NT2/D1 (cell line): ENCODE measurements around the gene WNT1.

ENCODE experiments used
- SUZ12 ChIP-seq: IDR thresholded peaks from 2 replicates; pipeline ENCODE4 v1.6.1; 2011; ENCODE audit not compliant: insufficient read length, insufficient read depth; ENCODE audit errors: extremely low read depth
- YY1 ChIP-seq: IDR thresholded peaks from 2 replicates; pipeline ENCODE4 v1.6.1; 2011; ENCODE audit not compliant: insufficient read length, insufficient read depth
- ZNF274 ChIP-seq: IDR thresholded peaks from 2 replicates; pipeline ENCODE4 v1.6.1; 2011; ENCODE audit warnings: mild to moderate bottlenecking, low read depth, low read length

DNA sequence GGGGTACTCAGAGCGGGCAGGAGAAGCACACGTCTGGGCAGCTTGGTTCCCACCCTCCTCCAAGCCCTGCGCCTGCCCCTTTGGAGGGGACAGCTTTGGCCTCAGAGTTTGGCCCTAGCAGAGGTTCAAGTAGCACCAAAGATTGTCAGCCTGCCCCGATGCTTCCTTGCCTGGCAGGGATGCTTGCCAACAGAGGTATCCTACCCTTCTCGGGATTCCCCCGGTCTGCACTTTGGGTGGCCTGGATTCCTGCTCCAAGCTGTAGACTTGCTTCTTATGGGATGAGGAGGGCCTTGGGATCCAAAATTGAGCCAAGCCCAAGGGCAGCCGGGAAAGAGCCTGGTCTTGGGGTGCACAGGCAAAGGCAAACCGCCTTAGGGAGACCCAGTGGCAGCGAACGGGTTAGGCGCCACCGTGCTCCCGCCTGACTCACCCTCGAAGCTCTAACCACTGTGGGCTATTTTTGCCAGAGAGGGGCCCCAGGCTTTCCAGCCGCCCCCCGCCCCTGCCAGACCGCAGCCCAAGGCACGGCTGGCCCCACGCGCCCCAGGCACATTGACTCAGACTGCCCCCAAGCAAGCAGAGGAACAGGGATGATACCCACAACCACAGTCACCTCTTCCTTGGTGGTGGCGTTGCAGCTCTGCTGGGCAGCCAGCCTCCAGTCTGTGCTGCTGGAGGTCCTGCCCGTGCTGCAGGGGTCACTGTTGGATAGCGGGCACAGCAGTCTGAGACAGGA is 5.7 kb upstream of the WNT1 start:
- no peak for TF ChIP-seq ZNF274
- no peak for TF ChIP-seq SUZ12
- no peak for TF ChIP-seq YY1
